GM15510 (cell line): ENCODE data around the gene POU3F3.

Experiments
- POLR2A ChIP-seq: IDR thresholded peaks from 3 replicates; pipeline ENCODE4 v1.6.1; 2011; ENCODE audit warnings: borderline replicate concordance; ENCODE audit not compliant: insufficient read length; ENCODE audit errors: extremely low read depth

The POU3F3 gene

DNA sequence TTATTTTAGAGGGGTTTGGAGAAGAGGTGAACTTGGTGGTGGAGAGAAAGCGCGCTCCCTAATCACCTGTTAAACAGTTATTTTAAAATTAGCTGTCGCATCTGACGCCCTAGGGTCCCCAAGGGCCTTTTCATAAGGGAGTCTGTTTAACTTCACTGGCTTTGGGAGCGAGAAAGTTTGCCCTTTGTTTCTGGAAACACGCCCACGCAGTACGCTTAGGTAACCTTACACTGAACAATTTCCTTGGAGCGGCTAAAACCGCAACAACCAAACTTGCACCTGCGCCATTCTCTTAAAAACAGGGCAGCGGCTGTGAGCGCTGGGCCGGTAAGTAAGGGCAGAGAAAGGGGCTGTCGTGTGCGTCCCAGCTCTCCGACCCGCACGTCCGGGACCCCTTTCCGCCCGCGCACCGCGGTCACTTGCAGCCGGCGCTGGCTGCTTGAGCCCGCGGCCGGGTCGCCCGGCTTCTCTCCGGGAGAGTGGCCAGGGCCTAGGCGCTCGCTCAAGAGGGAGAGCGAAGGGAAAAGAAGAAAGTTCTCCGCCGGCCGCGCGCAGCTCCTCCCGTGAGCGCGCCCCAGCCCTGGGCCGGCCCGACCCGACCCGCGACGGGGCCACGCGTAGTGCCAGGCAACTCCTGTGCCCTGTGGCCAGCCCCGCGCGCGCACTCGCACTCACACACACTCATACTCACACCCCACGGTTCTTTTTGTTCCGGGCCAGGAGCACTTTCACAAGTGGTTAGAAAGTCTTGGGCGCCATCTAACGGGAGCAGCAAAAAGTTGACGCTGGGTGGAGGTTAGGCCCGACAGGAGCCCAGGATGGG lies 19.2 kb downstream of the POU3F3 start:
- no peak for TF ChIP-seq POLR2A

DNA sequence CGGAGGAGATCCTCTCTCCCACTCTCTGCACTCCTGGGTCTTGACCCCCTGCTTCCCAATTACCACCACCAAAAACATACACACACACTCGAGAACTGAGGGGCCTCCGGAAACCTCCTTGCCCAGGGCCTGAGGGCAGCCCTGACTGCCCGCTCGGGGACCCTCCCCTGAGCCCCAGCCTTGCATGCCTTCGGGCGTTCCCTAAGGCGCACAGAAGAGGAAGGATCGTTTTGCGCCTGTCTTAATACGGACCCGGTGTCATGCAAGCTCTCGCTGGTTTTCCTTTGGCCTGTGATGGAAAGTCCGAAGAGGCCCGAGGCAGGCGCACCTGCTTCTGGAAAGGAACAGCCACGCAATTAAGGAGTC lies 19.8 kb downstream of the POU3F3 start:
- no peak for TF ChIP-seq POLR2A

DNA sequence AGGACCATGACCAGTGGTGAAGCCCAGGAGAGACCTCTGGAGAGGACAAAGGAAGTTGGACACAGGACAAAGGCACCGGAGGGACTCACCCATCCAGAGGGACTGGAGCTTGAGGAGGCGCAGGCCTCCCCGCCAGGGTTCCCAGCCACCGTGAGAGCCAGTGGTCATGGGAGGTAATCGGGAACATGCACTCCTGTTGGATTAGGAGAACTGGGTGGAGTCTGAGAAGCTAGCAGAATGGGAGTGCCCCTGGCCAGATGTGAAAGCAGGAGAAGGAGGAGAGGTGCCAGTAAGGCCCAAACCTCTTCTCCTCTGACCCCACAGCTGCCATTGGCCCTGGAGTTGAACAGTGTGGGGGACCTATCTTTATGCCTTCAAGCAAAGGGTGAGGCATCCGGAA lies 20.3 kb downstream of the POU3F3 start:
- TF ChIP-seq POLR2A: no peak

DNA sequence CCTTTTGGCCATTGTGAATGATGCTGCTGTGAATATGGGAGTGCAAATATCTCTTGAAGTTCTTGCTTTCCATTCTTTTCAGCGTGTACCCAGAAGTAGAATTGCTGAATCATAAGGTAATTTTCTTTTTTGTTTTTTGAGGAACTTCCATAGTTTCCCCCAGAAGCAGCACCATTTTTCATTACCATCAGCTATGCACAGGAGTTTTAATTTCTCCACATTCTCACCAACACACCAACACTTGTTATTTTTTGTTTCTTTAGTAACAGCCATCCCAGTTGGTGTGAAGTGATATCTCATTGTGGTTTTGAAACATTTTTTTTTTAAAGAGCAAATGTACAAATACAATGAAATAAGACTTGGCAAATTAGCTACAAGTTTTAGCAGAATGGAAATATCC lies 21.3 kb downstream of the POU3F3 start:
- no peak for TF ChIP-seq POLR2A

DNA sequence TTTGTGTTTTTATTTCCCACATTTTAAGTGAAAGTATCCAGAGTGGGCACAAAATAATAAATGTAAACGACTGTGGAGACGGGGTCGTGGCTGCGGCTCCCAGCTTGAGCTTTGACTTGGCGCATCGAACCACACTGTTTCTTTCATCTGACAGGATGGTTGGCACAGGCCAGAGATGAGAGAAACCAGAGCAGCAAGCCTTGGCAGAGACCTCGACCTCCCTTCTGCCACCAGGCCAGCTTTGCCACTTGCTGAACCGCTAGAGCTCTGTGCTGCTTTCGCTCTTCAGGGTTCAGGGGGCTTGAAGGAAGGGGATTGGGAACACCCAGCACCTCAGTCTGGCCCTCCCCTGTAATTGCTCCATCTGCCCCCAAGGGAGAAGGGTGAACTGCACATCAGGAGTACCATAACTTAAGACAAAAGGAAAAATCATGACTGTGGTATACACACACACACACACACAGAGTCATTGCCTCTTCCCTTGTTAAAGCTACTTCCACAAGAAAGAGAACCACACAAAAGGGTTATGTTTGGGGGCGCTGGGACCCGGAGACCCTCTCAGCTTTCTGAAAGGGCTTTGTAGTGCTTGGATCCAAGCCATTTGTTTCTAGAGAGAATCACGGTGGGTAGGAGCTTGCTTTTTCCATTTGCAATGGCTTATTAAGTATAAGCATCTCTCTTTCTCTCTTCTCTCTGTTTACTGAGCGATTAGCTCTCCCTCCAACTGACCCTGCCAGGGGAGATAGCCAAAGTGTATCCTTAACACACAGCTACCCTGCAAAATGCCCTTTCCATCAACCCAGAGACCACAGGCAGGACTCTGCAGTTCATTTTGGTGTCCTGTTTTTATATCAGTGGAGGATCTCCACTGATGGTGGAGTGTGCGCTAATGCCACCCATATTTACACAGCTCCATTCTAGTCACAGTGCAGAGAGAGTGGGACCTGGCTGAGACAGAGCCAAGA lies 23.0 kb downstream of the POU3F3 start:
- TF ChIP-seq POLR2A: no peak

DNA sequence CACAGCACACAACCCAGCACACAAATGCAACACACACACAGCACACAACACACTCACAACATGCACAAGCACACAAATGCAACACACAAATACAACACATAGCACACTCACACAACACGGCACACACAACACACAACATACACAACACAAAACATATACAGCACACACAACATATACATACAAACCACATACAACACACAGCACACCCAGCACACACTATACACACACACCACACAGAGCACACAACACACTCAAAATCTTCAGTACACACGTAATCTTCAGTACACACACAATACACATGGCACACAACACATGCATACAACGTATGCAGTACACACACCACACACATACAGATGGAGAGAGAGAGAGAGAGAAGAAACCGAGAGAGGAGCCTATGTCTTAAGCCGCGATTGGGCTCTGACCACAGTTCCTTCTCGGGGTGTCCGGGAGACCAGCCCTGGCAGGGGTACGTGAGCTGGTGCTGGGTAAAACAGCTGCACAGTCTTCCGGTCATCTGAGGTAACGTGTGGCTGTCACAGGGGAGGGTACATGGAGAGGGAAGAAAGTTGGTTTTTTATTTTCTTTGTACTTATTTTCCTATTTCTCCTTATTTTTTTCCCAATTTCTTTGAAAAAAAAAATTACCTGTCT lies 25.1 kb downstream of the POU3F3 start:
- no peak for TF ChIP-seq POLR2A

DNA sequence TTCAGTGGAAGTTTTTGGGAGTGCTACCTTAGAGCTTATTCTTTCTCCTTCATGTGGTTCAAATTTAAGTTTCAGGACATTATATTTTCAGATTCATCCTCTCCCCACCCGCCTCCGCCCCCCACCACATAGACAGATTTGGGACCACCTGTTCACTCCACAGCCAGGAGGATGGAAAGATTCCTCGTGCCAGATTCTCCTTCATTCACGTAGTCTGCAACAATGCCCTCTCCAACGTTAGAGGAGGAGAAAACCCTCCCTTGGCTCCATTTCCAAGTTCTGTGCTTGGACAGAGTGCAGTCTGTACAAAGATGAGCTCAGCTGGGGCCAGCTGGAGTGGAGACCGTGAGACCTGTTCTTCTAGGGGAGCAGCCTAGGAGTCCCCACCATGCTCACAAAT lies 26.2 kb downstream of the POU3F3 start:
- no peak for TF ChIP-seq POLR2A

DNA sequence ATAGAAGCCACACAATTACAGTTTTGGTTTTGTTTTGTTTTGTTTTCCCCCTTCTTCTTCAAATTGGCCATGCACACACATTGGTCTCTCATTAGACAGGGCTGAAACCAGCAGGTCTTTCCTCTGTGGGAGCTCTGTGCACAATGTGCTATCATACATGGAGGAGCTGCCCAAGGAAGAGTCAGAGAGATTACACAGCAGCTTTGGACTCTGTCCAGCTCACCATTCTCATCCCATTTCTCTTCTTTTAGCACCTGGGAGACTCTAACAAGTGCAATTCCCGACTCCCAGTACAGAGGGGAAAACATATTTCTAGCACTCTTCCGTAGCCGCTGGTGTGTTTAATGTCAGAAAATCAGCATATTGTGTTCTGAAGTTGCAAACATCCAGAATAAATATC lies 29.4 kb downstream of the POU3F3 start:
- TF ChIP-seq POLR2A: no peak

DNA sequence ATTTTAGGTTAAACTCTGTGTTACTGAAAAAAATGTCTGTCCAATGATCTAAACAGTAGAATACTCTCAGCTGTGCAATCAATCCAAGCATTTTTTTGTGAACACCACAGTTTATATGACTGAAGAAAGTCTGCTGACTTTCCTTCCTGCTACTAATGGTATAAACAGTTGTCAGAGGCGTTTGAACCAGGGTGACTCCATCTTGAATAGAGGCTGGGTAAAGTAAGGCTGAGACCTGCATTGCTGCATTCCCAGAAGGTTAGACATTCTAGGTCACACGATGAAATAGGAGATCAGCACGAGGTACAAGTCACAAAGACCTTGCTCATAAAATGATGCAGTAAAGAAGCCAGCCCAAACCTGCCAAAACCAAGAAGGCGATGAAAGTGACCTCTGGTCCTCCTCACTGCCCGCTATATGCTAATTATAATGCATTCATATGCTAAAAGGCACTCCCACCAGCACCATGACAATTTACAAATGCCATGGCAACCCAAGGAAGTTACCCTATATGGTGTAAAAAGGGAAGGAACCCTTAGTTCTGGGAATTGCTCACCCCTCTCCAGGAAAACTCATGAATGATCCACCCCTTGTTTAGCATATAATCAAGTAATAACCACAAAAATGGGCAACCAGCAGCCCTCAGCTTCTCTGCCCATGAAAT lies 31.3 kb downstream of the POU3F3 start:
- no peak for TF ChIP-seq POLR2A

DNA sequence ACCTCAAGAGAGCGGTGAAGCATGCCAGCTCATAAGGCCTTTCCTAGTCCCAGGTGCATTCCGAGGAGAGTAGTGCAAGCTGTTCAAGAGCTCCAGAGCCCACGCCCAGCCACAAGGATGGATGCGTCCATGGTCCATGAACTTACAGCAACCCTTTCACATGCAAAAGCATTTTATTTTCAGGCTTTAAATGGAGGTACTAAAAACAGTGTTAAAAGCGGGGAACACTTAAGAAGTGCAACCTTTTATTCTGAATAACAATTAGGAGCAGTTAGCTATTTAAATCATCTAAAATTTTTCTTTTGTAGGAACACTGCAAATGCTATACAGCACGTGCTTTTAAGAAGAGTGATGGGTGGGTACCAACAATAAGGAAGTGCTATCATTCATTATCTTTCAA lies 33.8 kb downstream of the POU3F3 start:
- no peak for TF ChIP-seq POLR2A

DNA sequence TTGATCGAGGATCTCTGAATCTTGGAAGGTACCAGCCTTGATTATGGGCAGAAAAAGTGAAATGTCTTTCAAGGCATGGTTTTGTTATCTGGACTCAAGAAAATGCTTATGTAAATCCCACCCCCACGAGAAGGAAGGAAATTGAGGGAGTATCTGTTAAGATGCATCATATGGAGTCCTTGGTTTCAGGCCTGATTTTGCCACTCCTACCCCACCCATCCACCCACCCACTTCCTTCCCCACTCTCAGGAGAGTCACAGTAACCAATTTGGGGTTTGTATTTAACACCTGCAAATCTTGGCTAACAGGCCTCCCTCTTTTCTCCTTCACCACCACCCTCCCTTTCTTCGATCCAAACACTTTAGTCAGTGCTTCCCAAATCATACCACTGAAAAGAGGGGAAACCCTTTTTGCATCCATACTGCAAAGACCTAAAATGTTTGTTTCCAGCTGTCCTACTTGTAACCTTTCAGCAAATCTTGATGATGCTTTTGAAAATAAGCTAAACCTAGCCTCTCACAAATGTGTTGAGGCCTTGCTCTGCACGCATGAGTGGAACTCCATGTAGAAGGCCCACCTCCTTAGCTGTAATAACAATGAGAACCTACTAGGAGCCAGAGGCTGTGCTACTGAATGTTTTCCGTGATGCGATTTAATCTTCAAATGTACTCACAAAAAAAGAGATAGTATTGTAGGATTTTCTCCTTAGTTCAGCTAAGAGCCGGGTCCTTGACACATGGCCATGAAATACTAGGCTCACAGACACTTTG lies 34.8 kb downstream of the POU3F3 start:
- TF ChIP-seq POLR2A: no peak

DNA sequence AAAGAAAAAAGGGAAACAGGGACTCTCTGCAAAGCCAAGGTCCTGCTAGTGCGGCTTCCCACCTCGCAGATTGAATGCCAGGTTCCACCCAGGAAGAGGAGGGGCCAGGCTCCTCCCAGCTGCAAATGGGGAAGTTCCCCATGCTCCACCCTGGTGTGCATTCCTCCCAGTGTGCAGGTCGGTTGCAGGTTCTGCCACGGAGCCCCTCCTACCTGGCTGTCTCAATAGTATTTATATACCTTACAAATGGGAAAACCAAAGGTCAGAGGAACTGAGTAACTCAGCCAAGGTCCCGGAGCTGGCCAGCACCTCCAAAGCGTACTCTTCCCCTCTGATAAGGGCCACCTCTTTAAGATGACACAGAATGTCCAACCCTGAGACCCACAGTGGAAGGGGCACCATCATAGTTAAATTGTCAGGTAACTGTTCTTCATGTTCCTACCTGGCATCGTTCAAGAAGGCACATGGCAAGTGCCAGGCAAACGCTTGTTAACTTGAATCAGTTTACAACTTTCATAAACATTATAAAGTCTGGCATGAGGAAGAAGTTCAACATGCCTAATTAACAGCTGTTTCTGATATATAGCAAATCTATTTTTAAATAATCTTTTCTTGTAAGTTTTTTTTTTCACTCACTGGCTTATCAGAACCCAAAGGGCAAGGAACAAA lies 35.5 kb downstream of the POU3F3 start:
- TF ChIP-seq POLR2A: no peak

DNA sequence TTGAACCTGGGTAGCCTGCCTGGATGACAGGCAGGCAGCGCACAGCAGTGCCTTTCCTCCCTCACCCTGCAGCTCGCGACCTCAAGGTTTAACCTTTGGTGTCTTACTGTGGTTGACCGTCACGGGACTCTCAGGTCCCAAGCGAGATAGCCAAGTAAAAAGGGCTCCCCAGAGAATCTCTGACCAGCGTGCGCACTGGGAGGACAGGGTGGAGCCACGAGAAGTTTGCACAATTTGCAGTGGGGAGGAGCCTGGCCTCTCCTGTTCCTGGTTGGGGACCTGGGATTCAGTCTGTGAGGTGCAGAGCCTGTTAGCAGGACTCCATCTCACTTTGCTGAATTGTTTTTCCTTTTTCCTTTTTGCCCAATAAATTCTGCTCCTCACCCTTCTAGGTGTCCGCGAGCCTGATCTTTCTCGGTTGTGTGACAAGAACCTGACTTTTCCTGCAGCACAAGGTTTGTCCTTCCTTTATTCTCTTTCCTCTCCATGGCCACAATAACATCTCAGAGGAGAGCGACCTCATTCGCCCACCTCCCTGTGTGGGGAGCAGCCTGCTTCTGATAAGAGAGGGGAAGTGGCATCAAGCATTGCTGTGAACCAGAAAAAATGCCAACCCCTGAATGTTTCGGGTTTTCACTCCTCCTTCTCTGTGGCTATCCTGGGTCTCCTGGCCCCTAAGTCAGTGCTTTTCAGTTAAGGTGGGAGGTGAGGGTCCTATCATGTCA lies 36.2 kb downstream of the POU3F3 start:
- no peak for TF ChIP-seq POLR2A
